DMS53 (cell line): ENCODE results near the gene PTPRT.

ENCODE experiments used
- DNase-seq: peaks from one replicate; lab custom pipeline; 2025; lab: John Stamatoyannopoulos, UW

The PTPRT gene

DNA sequence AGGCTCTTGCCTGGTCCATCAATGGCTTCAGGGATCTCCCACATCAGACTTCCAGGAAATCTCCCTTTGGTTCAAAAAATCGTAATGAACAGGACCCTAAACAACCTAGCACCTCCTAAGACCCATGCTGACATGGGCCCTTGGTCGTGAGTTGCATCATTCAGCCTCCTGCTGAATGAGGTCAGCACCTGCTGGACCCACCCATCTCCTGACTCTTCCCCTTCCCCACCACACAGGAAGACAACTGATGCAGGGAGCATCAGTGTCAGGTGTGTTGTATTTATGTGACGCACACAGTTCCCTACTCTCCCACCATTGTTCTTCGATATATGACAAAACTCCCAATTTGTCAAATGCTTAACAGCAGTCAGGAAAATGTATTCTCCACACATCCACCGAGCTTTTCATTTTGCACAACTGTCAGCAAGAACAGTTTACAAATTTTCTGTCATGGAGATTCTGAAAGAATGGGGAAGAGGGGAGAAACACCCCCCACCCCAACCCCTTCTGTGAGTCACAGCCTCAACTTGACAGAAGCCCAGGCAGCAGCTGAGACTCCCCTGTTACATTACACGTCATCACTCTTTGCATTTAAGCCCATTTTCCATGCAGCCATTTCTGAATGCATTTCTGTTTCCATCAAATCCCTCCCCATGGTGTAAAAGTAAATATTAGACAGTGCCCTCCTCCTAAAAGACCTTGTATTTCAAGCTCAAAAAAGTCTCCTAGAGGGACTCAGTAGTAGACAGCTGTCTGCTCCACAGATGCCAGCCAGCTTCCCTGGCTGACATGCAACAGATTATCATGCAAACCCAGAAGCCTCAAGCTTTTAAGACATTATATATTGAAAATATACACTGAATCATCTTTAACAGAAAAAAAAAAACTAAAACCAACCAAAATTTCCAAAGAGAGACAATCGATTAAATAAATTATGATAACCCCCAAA lies 577.5 kb downstream of the PTPRT start:
- no peak for DNase-seq

DNA sequence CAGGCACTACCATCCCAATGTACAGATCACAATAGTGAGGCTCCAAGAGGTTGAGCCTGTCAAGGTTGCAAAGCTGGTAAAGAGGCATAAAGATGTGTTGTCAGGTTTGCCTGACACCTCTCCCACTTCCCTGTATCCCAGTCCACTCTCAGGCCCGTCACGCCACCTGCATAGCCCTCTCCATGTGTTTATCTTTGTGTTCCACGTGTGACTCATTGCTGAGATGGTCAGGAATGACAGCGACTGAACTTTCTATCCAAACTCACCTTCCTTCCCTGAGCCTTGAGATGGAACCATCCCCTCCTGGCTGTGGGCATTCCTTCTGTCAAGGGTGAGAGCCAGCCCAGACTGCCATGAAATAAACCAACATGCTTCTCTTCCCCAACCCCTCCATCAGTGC lies 578.3 kb downstream of the PTPRT start:
- no peak for DNase-seq

- no peak for DNase-seq
Observed at GRCh38 chr20:42610070-42610469, 579.6 kb downstream of the PTPRT start.

GRCh38 chr20:42609618-42610017 lies 580.1 kb downstream of the PTPRT start:
- DNase-seq, result no peak

DNA sequence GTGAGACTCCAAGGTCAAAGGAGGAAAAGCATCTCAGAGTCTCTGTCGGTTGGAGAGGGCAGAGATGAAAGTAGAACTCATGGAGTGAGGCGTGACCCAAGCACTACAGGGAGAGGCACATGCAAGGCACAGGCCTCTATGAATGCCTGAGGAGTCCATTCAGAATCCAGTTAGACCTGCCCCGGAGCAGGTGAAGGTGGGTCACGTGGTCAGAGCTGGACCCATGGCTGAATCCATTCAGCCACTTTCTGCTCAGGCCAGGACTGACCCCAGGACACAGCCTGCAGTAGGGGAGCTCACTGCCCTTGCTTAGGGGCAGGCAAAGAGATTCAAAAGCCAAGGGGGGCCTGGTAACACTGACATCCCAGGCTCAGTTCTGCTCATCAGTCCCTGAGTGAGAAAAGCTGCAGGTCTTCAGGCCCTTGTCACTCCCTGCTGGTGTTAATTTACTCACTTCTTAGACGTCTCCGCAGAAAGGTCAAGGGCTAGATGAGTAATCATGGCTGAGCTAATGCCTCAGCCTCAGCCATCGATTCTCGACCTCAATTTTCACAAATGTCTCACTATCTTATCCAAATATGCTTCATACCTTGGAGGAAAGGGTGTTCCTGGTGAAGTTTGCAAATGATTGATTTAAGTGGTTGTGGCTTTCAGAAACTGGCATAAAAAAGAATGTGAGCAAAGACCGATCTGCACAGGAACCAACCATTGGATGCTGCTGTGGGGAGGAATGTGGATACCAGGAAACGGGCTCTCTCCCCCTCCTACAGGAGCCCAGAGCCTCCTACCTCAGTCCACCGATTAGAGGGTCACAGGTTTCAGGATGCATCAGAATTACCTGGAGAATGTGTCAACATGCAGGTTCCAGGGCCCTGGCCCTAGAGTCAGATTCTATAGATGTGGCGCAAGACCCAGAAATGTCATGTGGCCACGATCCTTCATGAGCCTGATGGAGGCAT lies 584.4 kb downstream of the PTPRT start:
- no peak for DNase-seq

- DNase-seq, result no peak
Observed at GRCh38 chr20:42603655-42604054, 586.1 kb downstream of the PTPRT start.

DNA sequence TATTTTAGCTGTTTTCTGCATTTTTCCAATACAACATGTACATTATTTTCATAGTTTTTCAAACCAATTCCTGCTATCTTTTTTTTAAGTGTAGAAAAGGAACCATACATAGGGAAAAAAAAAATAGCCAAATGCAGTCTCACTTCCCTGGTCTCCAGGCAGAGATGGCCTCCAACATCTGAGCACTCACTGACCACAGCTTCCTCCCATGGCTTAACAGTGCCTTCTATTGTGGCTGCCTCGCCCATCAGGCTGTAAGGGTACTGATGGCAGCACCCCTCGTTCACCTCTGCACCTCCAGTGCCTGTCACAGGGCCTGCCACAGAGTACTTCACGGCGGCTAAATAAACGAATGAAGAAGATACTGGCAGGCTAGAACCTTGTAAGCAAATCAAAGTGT lies 591.1 kb downstream of the PTPRT start:
- DNase-seq, result no peak

DNA sequence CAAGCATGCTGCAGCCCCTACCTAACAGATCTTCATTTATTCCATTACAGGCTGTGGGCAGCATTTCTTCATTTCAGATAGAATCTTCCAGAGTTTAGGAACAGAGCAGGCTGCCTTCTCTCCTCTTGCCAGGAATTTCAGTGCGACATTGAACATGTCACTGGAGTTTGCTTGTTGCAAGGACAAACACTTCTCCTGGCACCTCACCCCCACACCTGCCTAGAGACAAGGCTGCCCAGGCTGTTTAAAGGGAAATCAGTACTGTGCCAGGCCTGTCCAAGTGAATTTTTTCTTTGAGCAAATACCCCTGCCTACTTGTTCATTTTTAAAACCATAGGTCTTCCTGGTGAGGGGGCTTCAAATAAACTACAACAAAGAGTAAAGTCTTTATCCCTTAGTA lies 594.1 kb downstream of the PTPRT start:
- no peak for DNase-seq

- DNase-seq, result no peak
Observed at GRCh38 chr20:42594659-42595058, 595.0 kb downstream of the PTPRT start.

- no peak for DNase-seq
Observed at GRCh38 chr20:42594011-42594410, 595.7 kb downstream of the PTPRT start.

DNA sequence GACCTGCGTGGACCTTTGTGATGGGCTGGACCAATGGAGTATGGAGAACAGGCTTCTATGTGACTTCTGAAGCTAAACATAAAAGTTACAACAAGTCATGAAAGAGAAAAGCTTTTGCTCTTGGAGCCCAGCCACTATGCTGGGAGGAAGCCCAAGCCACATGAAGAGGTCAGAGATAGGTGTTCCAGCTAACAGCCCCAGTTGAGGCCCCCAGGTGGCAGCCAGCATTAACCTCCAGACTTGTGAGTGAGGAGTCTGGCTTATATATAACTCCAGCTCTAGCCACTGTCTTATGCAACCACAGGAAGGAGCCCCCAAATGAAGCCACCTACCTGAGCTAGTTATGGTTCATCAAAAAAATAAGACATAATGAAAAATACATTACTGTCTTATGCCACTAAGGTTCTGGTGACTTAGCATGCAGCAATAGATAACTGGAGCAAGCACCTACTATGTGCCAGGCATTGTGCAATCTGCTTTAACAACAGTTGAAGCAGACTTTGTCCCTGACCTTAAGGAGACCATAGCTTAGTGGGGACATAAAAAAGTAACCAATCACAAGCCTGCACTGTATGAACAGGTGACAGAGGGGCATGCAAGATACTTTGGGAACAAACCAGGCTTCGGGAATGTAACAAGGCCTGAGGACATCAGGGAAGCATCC lies 599.6 kb downstream of the PTPRT start:
- DNase-seq, result no peak

- no peak for DNase-seq
Observed at GRCh38 chr20:42588847-42589246, 600.9 kb downstream of the PTPRT start.

GRCh38 chr20:42587427-42587826 lies 602.3 kb downstream of the PTPRT start:
- no peak for DNase-seq

DNA sequence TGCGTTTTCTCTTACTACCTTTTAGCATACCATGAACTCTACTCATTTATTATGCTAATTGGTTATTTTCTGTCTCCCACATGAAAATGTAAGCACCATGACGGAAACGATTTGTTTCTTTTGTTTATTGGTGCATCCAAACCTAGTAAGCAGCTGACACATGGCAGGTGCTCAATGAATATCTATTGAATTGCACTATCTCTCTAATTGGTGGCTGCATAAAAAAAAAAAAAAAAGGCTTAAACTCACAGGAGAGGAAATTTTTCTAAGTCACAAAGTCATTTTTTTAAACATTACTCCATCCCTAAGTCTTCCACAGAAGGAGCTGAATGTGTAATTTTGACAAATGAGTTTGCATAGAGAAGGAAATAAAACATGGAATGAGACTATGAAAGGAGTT lies 608.4 kb downstream of the PTPRT start:
- DNase-seq, result no peak

GRCh38 chr20:42576167-42576566 lies 613.5 kb downstream of the PTPRT start:
- DNase-seq, result no peak

DNA sequence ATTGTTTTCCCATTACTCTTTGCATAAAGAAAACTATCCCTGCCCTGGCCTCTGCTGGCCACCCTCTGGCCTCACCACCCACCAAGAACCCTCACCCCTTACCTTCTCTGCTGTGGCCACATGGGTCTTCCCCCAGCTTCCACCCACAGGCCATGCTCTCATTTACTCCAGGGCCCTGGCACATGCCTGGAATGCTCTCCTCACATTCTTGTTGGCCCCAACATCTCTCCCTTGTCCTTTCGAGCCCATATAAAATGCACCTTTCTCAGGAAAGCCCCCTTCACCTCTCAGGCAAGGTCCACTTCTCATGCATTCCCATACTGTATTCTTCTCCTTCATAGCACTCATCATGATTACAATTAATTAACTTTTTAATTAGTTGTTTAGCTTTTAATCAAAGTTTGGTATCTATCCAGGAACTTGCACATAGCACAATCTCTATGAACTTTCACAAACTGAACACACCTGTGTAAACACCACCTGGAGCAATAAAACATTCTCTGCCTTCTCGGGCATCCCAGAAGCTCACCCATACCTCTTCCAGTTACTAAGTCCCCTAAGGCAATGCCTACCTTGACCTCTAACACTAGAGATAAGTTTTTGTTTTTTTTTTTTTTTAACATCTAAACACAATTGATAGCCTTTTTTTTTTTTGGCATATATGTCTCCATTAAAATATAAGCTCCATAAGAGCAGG lies 617.2 kb downstream of the PTPRT start:
- DNase-seq, result no peak

- no peak for DNase-seq
Observed at GRCh38 chr20:42567409-42567808, 622.3 kb downstream of the PTPRT start.

DNA sequence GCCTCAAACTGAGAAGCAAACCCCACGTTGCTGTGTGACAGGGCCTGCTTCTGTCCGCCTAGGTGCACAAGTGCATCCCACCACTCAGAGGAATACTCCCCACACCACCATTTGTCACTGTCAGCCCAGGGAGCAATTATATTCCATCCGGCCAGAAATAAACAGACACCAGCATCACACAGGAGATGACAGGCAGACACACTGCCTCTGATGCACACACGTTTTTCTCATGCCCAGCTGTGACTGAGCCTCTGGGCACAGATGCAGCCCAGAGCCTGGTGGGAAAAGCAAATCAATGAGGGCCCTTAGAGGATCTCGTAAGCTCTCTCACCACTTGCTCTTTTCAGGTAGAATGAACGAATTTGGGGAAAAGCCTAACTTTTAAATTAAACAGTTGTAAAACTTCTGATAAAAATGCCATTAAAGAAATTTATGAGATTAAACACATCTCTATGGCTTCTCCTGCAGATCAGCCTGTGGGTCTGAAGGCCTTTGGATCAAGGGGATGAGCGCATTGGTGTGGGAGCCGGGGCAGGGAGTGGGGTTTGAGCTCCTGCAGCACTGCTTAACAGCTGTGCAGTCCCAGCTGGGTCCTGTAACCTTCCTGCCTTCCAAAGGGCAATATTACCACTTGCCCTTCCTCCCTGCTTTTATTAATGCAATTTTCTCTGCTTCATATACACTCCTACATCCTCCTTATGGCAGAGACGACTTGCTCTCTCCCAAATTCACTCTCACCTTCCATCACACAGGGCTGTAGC lies 624.3 kb downstream of the PTPRT start:
- DNase-seq, result no peak

DNA sequence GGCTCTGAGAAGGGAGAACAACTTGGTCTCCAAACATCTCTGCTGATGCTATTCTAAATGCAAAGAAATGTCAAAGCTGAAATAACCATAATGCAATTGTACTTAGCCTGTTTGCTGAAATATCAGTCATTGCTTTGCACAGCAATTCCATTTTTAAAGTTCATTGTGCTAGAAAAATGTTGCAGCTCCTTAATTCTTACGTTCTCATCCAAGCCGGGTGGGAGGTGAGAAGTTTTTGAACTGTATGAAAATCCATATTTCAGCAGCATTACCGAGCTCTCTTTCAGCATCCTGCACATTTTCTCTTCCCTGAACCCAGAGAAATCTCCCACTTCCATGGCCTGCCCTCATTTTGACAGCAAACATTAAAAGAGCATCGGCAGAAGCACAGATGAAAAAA lies 630.0 kb downstream of the PTPRT start:
- no peak for DNase-seq

DNA sequence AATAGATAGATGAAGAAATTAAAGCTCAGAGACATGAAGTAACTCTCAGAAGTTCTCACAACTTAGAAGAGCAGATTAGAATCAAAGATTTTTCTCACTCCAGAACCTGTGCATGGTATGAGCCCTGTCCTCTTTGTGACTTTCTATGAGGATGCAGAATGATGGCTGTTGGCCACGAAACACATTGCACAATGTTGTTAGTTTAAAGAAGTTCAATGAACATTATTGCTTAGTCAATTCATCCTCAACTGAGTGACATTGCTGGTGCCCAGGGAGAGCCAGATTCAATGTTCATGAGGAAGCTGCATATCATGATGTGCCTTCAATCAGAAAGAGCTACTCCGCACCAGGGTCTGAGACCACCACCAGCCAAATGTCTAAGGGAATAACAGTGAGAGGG lies 633.1 kb downstream of the PTPRT start:
- DNase-seq, result no peak

DNA sequence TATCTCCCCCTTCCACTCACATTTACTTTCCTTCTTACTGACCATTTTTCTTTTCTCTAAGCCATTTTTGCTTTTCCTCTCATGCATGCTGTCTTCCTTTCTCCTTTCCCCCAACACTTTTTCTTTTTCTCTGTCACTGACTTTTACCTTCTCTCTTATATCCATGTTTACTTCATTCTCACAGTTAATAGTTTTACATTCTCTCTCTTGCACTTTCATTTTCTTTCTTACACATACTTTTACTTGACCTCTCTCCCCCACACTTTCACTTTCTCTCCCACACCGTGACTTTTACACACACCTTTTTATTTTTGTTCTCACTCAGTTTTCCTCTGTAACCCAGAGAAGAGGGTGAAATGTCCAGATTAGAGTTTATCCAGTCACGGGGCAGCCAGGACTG lies 636.3 kb downstream of the PTPRT start:
- no peak for DNase-seq
